SK-N-MC (cell line): Measurements from ENCODE around the gene PCGF6.
"Not testable (repeated sequence)": the region's sequence is repeated elsewhere in the genome, so short reads cannot be mapped to it uniquely, and the experiment has no call there.

ENCODE experiments used
- DNase-seq: peaks from one replicate; pipeline ENCODE4 v3.0.0-alpha.2; 2011; ENCODE audit warnings: low read depth, low spot score
- H3K27ac ChIP-seq: fragments of 200-600 bp; sonication (generic); 2 replicates; pipeline ENCODE4 v1.5.1; 2016; ENCODE audit warnings: mixed run types
- H3K36me3 ChIP-seq: fragments of 200-600 bp; sonication (generic); 2 replicates; pipeline ENCODE4 v1.6.1; 2017; ENCODE audit warnings: antibody characterized with exemption, low read length, mixed read lengths; ENCODE audit not compliant: insufficient read depth
- H3K4me3 ChIP-seq: fragments of 200-600 bp; sonication (generic); 2 replicates; pipeline ENCODE4 v1.5.1; 2016
- H3K9ac ChIP-seq: fragments of 200-600 bp; sonication (generic); 2 replicates; pipeline ENCODE4 v1.8.0; 2017; ENCODE audit warnings: mixed run types, mixed read lengths; ENCODE audit not compliant: insufficient read length
- H3K9me3 ChIP-seq: fragments of 200-600 bp; sonication (generic); 2 replicates; pipeline ENCODE4 v1.6.1; 2017; ENCODE audit warnings: low read depth, mild to moderate bottlenecking, antibody characterized with exemption, low read length, moderate library complexity, mixed read lengths
- EZH2 ChIP-seq: fragments of 200-600 bp; sonication (generic); IDR thresholded peaks from one replicate; pipeline ENCODE4 v1.6.1; 2017; ENCODE audit warnings: antibody characterized with exemption
- FOXP2 ChIP-seq: optimal IDR thresholded peaks from 2 replicates; pipeline ENCODE3; 2011; ENCODE audit warnings: mild to moderate bottlenecking, moderate library complexity; ENCODE audit not compliant: insufficient read depth; ENCODE audit errors: extremely low read length, control extremely low read depth
- POLR2AphosphoS5 ChIP-seq: IDR thresholded peaks from 2 replicates; pipeline ENCODE4 v1.6.1; 2012; ENCODE audit warnings: mild to moderate bottlenecking, low read depth, low read length, borderline replicate concordance

Gene PCGF6

GRCh38 chr10:103373544-103373943 lies 22.6 kb upstream of the PCGF6 start:
- H3K9ac ChIP-seq: no peak overlapping the region
- H3K27ac ChIP-seq: no peak overlapping the region
- no peaks in the 10 kb centered on the region for H3K9me3 ChIP-seq
- no peak overlapping the region for H3K4me3 ChIP-seq
- DNase-seq: no peak
- TF ChIP-seq EZH2: no peak
- TF ChIP-seq FOXP2: no peak
- no peak for TF ChIP-seq POLR2AphosphoS5
- peaks cover 3% of the 10 kb centered on the region; the same call in 1 of the 2 replicates for H3K36me3 ChIP-seq

GRCh38 chr10:103367782-103368518 lies 17.0 kb upstream of the PCGF6 start, which contains the start of gene TAF5:
TAF5 (plus strand) TSS chr10:103367976; CDS start chr10:103367990, 14 bp downstream.
- Histone ChIP-seq H3K27ac (peak within 1 kb of the TSS; percentile 62; the same call in 1 of the 2 replicates), H3K9ac (peak within 1 kb of the TSS; percentile 80), H3K4me3 (peak within 1 kb of the TSS; percentile 79), H3K36me3 (no peaks in the 10 kb centered on the region), H3K9me3 (no peaks in the 10 kb centered on the region)
- TF ChIP-seq FOXP2: no peak
- peak; percentile 90; the same call in 1 of the 2 replicates for TF ChIP-seq POLR2AphosphoS5
- DNase-seq: peak; percentile 76

GRCh38 chr10:103367379-103367781 lies 16.4 kb upstream of the PCGF6 start:
- Histone ChIP-seq H3K9ac (no peak overlapping the region), H3K4me3 (peak overlapping the region; percentile 79), H3K27ac (peak overlapping the region; percentile 62; the same call in 1 of the 2 replicates), H3K9me3 (no peaks in the 10 kb centered on the region), H3K36me3 (no peaks in the 10 kb centered on the region)
- no peak for DNase-seq
- TF ChIP-seq POLR2AphosphoS5 (no peak), FOXP2 (no peak), EZH2 (no peak)

- not testable (repeated sequence) for H3K36me3 ChIP-seq, H3K9me3 ChIP-seq, DNase-seq, H3K27ac ChIP-seq, H3K9ac ChIP-seq, H3K4me3 ChIP-seq
These were observed 9.9 kb upstream of the PCGF6 start for GRCh38 chr10:103360791-103361190.

DNA sequence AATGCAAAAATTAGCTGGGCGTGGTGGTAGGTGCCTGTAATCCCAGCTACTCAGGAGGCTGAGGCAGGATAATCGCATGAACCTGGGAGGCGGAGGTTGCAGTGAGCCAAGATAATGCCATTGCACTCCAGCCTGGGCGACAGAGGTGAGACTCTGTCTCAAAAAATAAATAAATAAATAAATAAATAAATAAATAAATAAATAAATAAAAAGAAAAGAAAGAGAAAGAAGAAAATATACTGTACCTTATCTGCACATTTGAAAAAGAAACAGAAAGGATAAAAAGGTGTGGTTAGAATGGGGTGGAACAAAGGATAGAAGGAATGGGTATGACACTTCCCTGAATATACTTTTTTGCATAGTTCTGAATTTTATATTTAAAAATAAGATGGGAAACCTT lies 8.6 kb upstream of the PCGF6 start:
- not testable (repeated sequence) for DNase-seq, H3K9me3 ChIP-seq, H3K27ac ChIP-seq

GRCh38 chr10:103355906-103356599 lies 5.1 kb upstream of the PCGF6 start:
- H3K9ac ChIP-seq: no peak overlapping the region
- H3K27ac ChIP-seq: no peak overlapping the region
- TF ChIP-seq EZH2 (no peak), FOXP2 (no peak)
- DNase-seq: no peak
- no peak overlapping the region for H3K4me3 ChIP-seq
- H3K9me3 ChIP-seq: no peaks in the 10 kb centered on the region
- no peaks in the 10 kb centered on the region for H3K36me3 ChIP-seq

More for the DNA sequence above, 8.6 kb upstream of the PCGF6 start:
- not testable (repeated sequence) for H3K36me3 ChIP-seq, H3K9ac ChIP-seq, H3K4me3 ChIP-seq

- not testable (repeated sequence) for H3K4me3 ChIP-seq, H3K9ac ChIP-seq, H3K27ac ChIP-seq, H3K36me3 ChIP-seq, DNase-seq, H3K9me3 ChIP-seq
These were observed 3.6 kb upstream of the PCGF6 start for GRCh38 chr10:103354567-103354966.

- Histone ChIP-seq H3K9me3 (no peaks in the 10 kb centered on the region), H3K36me3 (no peaks in the 10 kb centered on the region; the same call in 1 of the 2 replicates), H3K9ac (no peak overlapping the region), H3K4me3 (no peak overlapping the region), H3K27ac (no peak overlapping the region)
- no peak for TF ChIP-seq POLR2AphosphoS5
- no peak for TF ChIP-seq FOXP2
- TF ChIP-seq EZH2: no peak
- DNase-seq: no peak
These were observed 2.3 kb upstream of the PCGF6 start for GRCh38 chr10:103353281-103353680.

DNA sequence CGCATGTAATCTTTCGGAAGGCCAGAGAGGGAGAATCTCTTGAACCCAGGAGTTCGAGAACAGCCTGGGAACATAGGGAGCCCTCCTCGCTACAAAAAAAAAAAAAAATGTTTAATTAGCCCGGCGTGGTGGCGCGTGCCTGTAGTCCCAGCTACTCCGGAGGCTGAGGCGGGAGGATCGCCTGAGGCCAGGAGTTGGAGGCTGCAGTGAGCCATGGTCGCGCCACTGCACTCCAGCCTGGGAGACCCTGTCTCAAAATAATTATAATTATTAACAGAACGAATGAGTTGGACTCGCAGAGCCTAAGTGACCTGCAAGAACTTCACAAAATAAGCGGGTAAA lies 794 bp downstream of the PCGF6 start:
- H3K27ac ChIP-seq: no peak overlapping the region
- TF ChIP-seq FOXP2 (no peak), POLR2AphosphoS5 (no peak), EZH2 (no peak)

More for the DNA sequence above, 794 bp downstream of the PCGF6 start:
- peak overlapping the region; percentile 72 for H3K4me3 ChIP-seq
- H3K36me3 ChIP-seq: peaks cover 2% of the 10 kb centered on the region; the same call in 1 of the 2 replicates
- DNase-seq: no peak
- H3K9me3 ChIP-seq: no peaks in the 10 kb centered on the region
- H3K9ac ChIP-seq: peak overlapping the region; percentile 62
